DND-41 (cell line): ENCODE measurements around the gene OR56B4.

Experiments
- EZH2 ChIP-seq: IDR thresholded peaks from 3 replicates; pipeline ENCODE4 v1.6.1; 2012; ENCODE audit warnings: borderline replicate concordance, low read depth, mild to moderate bottlenecking, moderate library complexity, low read length, inconsistent platforms; ENCODE audit not compliant: severe bottlenecking
- TF ChIP-seq, protein P1 (sequence below): IDR thresholded peaks from 2 replicates; pipeline ENCODE4 v1.5.1; 2012; ENCODE audit warnings: borderline replicate concordance, low read length, moderate library complexity, mild to moderate bottlenecking; ENCODE audit not compliant: poor library complexity, severe bottlenecking; ENCODE audit errors: extremely low read depth

DNA sequence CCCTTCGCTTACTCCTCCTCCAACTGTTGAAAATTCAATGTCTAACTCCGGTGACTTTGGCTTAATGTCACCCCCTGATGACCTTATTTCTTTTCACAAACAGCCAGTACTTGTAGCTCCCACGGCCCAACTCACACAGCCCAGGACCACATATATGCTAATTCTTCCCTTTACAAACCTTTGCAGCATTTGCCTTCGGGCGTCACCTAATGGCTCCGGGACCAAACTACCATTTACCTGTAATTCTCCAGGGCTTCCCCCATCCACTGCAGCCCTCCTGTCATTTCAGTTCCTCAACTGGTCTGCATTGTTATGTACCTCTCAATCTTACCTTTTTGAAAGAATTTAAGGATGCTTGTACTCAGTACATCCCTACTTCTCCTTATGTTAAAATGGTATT, 29.8 kb upstream of the OR56B4 start:
- TF ChIP-seq, protein P1, sequence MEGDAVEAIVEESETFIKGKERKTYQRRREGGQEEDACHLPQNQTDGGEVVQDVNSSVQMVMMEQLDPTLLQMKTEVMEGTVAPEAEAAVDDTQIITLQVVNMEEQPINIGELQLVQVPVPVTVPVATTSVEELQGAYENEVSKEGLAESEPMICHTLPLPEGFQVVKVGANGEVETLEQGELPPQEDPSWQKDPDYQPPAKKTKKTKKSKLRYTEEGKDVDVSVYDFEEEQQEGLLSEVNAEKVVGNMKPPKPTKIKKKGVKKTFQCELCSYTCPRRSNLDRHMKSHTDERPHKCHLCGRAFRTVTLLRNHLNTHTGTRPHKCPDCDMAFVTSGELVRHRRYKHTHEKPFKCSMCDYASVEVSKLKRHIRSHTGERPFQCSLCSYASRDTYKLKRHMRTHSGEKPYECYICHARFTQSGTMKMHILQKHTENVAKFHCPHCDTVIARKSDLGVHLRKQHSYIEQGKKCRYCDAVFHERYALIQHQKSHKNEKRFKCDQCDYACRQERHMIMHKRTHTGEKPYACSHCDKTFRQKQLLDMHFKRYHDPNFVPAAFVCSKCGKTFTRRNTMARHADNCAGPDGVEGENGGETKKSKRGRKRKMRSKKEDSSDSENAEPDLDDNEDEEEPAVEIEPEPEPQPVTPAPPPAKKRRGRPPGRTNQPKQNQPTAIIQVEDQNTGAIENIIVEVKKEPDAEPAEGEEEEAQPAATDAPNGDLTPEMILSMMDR = no peak
- TF ChIP-seq EZH2 = no peak
